Endothelial cell of coronary artery (primary cell): ENCODE data around the gene CATSPER1. TPM values are rescaled to one million over a fixed set of nuclear protein-coding genes. Genes with fewer than 3 reads are reported as not detected.

ENCODE experiments used
- total RNA-seq: library from RNA; depleted of rRNA; stranded (reverse); fragments of >200 nt; gene quantifications from 2 replicates; pipeline ENCODE4 v1.2.3, GENCODE V29; 2014

The CATSPER1 gene
- 0.09 TPM in 2 replicates for total RNA-seq

GRCh38 chr11:66026017-66026529, at the start of gene CATSPER1:
CATSPER1 (minus strand) TSS chr11:66026479; CDS start chr11:66026379, 100 bp downstream.

GRCh38 chr11:66069715-66070603, 43.7 kb upstream of the CATSPER1 start, which contains the start of gene PACS1:
PACS1 (plus strand) TSS chr11:66070272; CDS start chr11:66070487, 215 bp downstream.

GRCh38 chr11:66051766-66052663, 25.7 kb upstream of the CATSPER1 start, which contains the start of gene SF3B2:
SF3B2 (plus strand) TSS chr11:66052364; CDS start chr11:66052385, 21 bp downstream.

GRCh38 chr11:66048547-66049323, 22.5 kb upstream of the CATSPER1 start, which contains the start of gene GAL3ST3:
GAL3ST3 (minus strand) TSS chr11:66049161; CDS start chr11:66045415, 3,746 bp downstream.

GRCh38 chr11:66011785-66012303, 14.4 kb downstream of the CATSPER1 start, which contains the start of gene CST6:
CST6 (plus strand) TSS chr11:66012008; CDS start chr11:66012045, 37 bp downstream.

GRCh38 chr11:66001942-66002647, 24.2 kb downstream of the CATSPER1 start, which contains the start of the genes BANF1 and EIF1AD:
BANF1 (plus strand) TSS chr11:66002503; CDS start chr11:66003251, 748 bp downstream.
EIF1AD (minus strand) TSS chr11:66002157; CDS start chr11:66000389, 1,768 bp downstream.

Other genes starting within 250 kb of the CATSPER1 start
- 5.5 and 8.0 TPM in 2 replicates for gene AP5B1, start 245.5 kb downstream of the CATSPER1 start, total RNA-seq
- not detected in 2 replicates for gene OVOL1, start 239.4 kb downstream of the CATSPER1 start, total RNA-seq
- 0.36 and 0.38 TPM in 2 replicates for gene SNX32, start 192.5 kb downstream of the CATSPER1 start, total RNA-seq
- 1,607 and 1,727 TPM in 2 replicates for gene CFL1, start 168.3 kb downstream of the CATSPER1 start, total RNA-seq
- 43.1 and 58.9 TPM in 2 replicates for gene MUS81, start 166.0 kb downstream of the CATSPER1 start, total RNA-seq
- gene EFEMP2, start 153.7 kb downstream of the CATSPER1 start, total RNA-seq, result 31.4 and 48.0 TPM in 2 replicates
- not detected in 2 replicates for gene CTSW, start 146.6 kb downstream of the CATSPER1 start, total RNA-seq
- gene FIBP, start 138.0 kb downstream of the CATSPER1 start, total RNA-seq, result 156 and 220 TPM in 2 replicates
- gene CCDC85B, start 135.8 kb downstream of the CATSPER1 start, total RNA-seq, result 83.5 and 102 TPM in 2 replicates
- gene FOSL1, start 126.1 kb downstream of the CATSPER1 start, total RNA-seq, result 7.4 and 10.2 TPM in 2 replicates
- gene C11orf68, start 107.4 kb downstream of the CATSPER1 start, total RNA-seq, result 11.2 and 19.3 TPM in 2 replicates
- 215 and 233 TPM in 2 replicates for gene DRAP1, start 107.1 kb downstream of the CATSPER1 start, total RNA-seq
- gene TSGA10IP, start 81.0 kb downstream of the CATSPER1 start, total RNA-seq, result under 0.01 TPM in 1 of 2 replicates, not detected in the other
- gene SART1, start 64.7 kb downstream of the CATSPER1 start, total RNA-seq, result 64.8 TPM in 2 replicates
- gene EIF1AD, start 24.3 kb downstream of the CATSPER1 start, total RNA-seq, result 32.8 and 37.5 TPM in 2 replicates
- gene BANF1, start 24.0 kb downstream of the CATSPER1 start, total RNA-seq, result 17.5 and 25.1 TPM in 2 replicates
- 0.09 and 0.56 TPM in 2 replicates for gene CST6, start 14.5 kb downstream of the CATSPER1 start, total RNA-seq
- gene GAL3ST3, start 22.7 kb upstream of the CATSPER1 start, total RNA-seq, result not detected in 2 replicates
- gene SF3B2, start 25.9 kb upstream of the CATSPER1 start, total RNA-seq, result 106 and 108 TPM in 2 replicates
- gene PACS1, start 43.8 kb upstream of the CATSPER1 start, total RNA-seq, result 18.6 and 39.6 TPM in 2 replicates
- 13.4 and 26.9 TPM in 2 replicates for gene KLC2, start 231.2 kb upstream of the CATSPER1 start, total RNA-seq
- gene RAB1B, start 242.2 kb upstream of the CATSPER1 start, total RNA-seq, result 75.9 and 80.9 TPM in 2 replicates